Heart left ventricle (tissue), 13 donors: ENCODE measurements around the gene GPC6.

Experiments used
- POLR2A ChIP-seq, 2 donors: fragments of 450-650 bp; IDR thresholded peaks; one replicate each; pipeline ENCODE4 v1.6.1; 2017; ENCODE audit warnings: antibody characterized with exemption in 2 of 2, mild to moderate bottlenecking in 2 of 2, moderate library complexity in 2 of 2
- TF ChIP-seq, protein P1 (sequence below), 12 donors: fragments of 200-600 bp; sonication (generic) in 4 of 12; IDR thresholded peaks; one replicate each; pipeline versions ENCODE4 v1.5.0 to v1.8.0; 2018 to 2022; ENCODE audit warnings: antibody characterized with exemption in 12 of 12, mild to moderate bottlenecking in 5 of 12
- donor health status: ischemic (EF 13 %, LVEDD 7.1; RV severe dilation, severe dysfunction).
- donor health status: DM: no; HTN: yes; CAD: no.
- donor health status: DM: no; HTN: no; CAD: no.
- donor health status: ischemic (EF 25% LVEDD 6.9; RV normal size, moderate dysfunction).
- donor health status: ischemic (EF 25% LVEDD 5.7; RV mildly dilated, moderate dysfunction).
- donor health status: ischemic (EF 35%, LVEDD 5.7; RV mildly dilated, moderate dysfunction).
- donor health status: nonischemic (EF 11% LVEDD 7.7; RV severe dilation, severe dysfunction).
- donor health status: DM: yes; HTN: yes; CAD: no.
- donor health status: PGD.
- donor health status: ischemic (EF 29% LVEDD 5.4; RV normal size, mild dysfunction).
- donor health status: nonischemic (EF 23%, LVEDD 6.1; RV moderate dilation, normal function).

- no peak for TF ChIP-seq POLR2A (IDR thresholded peaks at IDR 0.05)
- TF ChIP-seq, protein P1, sequence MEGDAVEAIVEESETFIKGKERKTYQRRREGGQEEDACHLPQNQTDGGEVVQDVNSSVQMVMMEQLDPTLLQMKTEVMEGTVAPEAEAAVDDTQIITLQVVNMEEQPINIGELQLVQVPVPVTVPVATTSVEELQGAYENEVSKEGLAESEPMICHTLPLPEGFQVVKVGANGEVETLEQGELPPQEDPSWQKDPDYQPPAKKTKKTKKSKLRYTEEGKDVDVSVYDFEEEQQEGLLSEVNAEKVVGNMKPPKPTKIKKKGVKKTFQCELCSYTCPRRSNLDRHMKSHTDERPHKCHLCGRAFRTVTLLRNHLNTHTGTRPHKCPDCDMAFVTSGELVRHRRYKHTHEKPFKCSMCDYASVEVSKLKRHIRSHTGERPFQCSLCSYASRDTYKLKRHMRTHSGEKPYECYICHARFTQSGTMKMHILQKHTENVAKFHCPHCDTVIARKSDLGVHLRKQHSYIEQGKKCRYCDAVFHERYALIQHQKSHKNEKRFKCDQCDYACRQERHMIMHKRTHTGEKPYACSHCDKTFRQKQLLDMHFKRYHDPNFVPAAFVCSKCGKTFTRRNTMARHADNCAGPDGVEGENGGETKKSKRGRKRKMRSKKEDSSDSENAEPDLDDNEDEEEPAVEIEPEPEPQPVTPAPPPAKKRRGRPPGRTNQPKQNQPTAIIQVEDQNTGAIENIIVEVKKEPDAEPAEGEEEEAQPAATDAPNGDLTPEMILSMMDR (IDR thresholded peaks at IDR 0.05), result no peak
Observed at GRCh38 chr13:93769607-93770006, 543.0 kb downstream of the GPC6 start.
